ENCODE data around the gene PDRG1. TPM values are rescaled to one million over a fixed set of nuclear protein-coding genes. Genes with fewer than 3 reads are reported as not detected.

Gene PDRG1
- total RNA-seq, 2 donors from 2014 or later, result 11.4 to 30.3 TPM

GRCh38 chr20:31990641-31991338 is 38.9 kb upstream of the PDRG1 start:
- H3K27ac ChIP-seq, result no peak overlapping the region
- H3K36me3 ChIP-seq, result no peaks in the 10 kb centered on the region
- no peaks in the 10 kb centered on the region for H3K4me1 ChIP-seq (replicated peaks)
- H3K4me3 ChIP-seq, result no peak overlapping the region
- intact Hi-C loops (cut with DNase I), result no loop called here
- DNase-seq (ENCODE audit: low spot score), result no peak
- 30% methylated on average over 6 of the region's 6 CpGs for WGBS
- peaks cover 12% of the 10 kb centered on the region for H3K27me3 ChIP-seq (replicated peaks; ENCODE audit: insufficient read depth)
- no peaks in the 10 kb centered on the region for H3K9me3 ChIP-seq
- TF ChIP-seq POLR2A (IDR thresholded peaks at IDR 0.05) (no peak), POLR2AphosphoS5 (IDR thresholded peaks at IDR 0.05) (no peak), CTCF (IDR thresholded peaks at IDR 0.05) (no peak)

- no peak for DNase-seq (ENCODE audit: low spot score)
- no peak overlapping the region for H3K4me3 ChIP-seq
- WGBS, result 61% methylated on average over 8 of the region's 8 CpGs
- no peaks in the 10 kb centered on the region for H3K27me3 ChIP-seq (replicated peaks; ENCODE audit: insufficient read depth)
- H3K36me3 ChIP-seq, result no peaks in the 10 kb centered on the region
- H3K4me1 ChIP-seq (replicated peaks), result no peaks in the 10 kb centered on the region
- intact Hi-C loops (cut with DNase I), result no loop called here
- no peak for TF ChIP-seq CTCF (IDR thresholded peaks at IDR 0.05)
- TF ChIP-seq POLR2A (IDR thresholded peaks at IDR 0.05), result no peak
- no peak for TF ChIP-seq POLR2AphosphoS5 (IDR thresholded peaks at IDR 0.05)
- no peak overlapping the region for H3K27ac ChIP-seq
- H3K9me3 ChIP-seq, result no peaks in the 10 kb centered on the region
Measured at GRCh38 chr20:31989030-31989645, 37.3 kb upstream of the PDRG1 start.

GRCh38 chr20:31988430-31989015 is 36.7 kb upstream of the PDRG1 start:
- H3K36me3 ChIP-seq, result no peaks in the 10 kb centered on the region
- TF ChIP-seq POLR2A (IDR thresholded peaks at IDR 0.05) (no peak), CTCF (IDR thresholded peaks at IDR 0.05) (no peak), POLR2AphosphoS5 (IDR thresholded peaks at IDR 0.05) (no peak)
- H3K4me3 ChIP-seq, result no peak overlapping the region
- 92% methylated on average over 5 of the region's 5 CpGs for WGBS
- H3K9me3 ChIP-seq, result no peaks in the 10 kb centered on the region
- no peaks in the 10 kb centered on the region for H3K4me1 ChIP-seq (replicated peaks)
- H3K27ac ChIP-seq, result no peak overlapping the region
- H3K27me3 ChIP-seq (replicated peaks; ENCODE audit: insufficient read depth), result no peaks in the 10 kb centered on the region
- intact Hi-C loops (cut with DNase I), result no loop called here
- DNase-seq (ENCODE audit: low spot score), result no peak

- Histone ChIP-seq H3K36me3 (no peaks in the 10 kb centered on the region), H3K27me3 (replicated peaks; ENCODE audit: insufficient read depth) (no peaks in the 10 kb centered on the region), H3K9me3 (no peaks in the 10 kb centered on the region)
Measured at GRCh38 chr20:31987744-31988143, 35.9 kb upstream of the PDRG1 start.

More at GRCh38 chr20:31987744-31988143, 35.9 kb upstream of the PDRG1 start:
- TF ChIP-seq POLR2AphosphoS5 (IDR thresholded peaks at IDR 0.05), result no peak
- TF ChIP-seq CTCF (IDR thresholded peaks at IDR 0.05), result no peak
- TF ChIP-seq POLR2A (IDR thresholded peaks at IDR 0.05), result no peak
- Histone ChIP-seq H3K27ac (no peak overlapping the region), H3K4me3 (no peak overlapping the region), H3K4me1 (replicated peaks) (no peaks in the 10 kb centered on the region)
- 56% methylated on average over 1 of the region's 1 CpG for WGBS
- intact Hi-C loops (cut with DNase I), result no loop called here
- no peak for DNase-seq (ENCODE audit: low spot score)

Data from prostate gland (tissue), 2 donors.